ENCODE data around the gene SLC22A1.
"Not testable (repeated sequence)": the region's sequence is repeated elsewhere in the genome, so short reads cannot be mapped to it uniquely, and the experiment has no call there.

SLC22A1 gene

GRCh38 chr6:160110586-160111123 is 11.0 kb upstream of the SLC22A1 start:
- no peak for TF ChIP-seq CTCF (IDR thresholded peaks at IDR 0.05; ENCODE audit: extremely low read depth, insufficient read depth, missing control alignments)
- in situ Hi-C loops (cut with MboI; ENCODE audit: low pct_unique_long_range_greater_than_20kb, low sequenced_read_pairs, unreplicated experiment) = no loop called here

GRCh38 chr6:160111806-160112205 is 9.8 kb upstream of the SLC22A1 start:
- in situ Hi-C loops (cut with MboI; ENCODE audit: low pct_unique_long_range_greater_than_20kb, low sequenced_read_pairs, unreplicated experiment) = no loop called here
- TF ChIP-seq CTCF (IDR thresholded peaks at IDR 0.05; ENCODE audit: extremely low read depth, insufficient read depth, missing control alignments) = no peak
- no peak for DNase-seq (ENCODE audit: low spot score)

More at GRCh38 chr6:160110586-160111123, 11.0 kb upstream of the SLC22A1 start:
- DNase-seq (ENCODE audit: low spot score) = no peak

GRCh38 chr6:160112628-160113299 is 8.9 kb upstream of the SLC22A1 start:
- no peak for DNase-seq (ENCODE audit: low spot score)
- TF ChIP-seq CTCF (IDR thresholded peaks at IDR 0.05; ENCODE audit: extremely low read depth, insufficient read depth, missing control alignments) = no peak
- in situ Hi-C loops (cut with MboI; ENCODE audit: low pct_unique_long_range_greater_than_20kb, low sequenced_read_pairs, unreplicated experiment) = no loop called here

GRCh38 chr6:160114536-160114935 is 7.1 kb upstream of the SLC22A1 start:
- in situ Hi-C loops (cut with MboI; ENCODE audit: low pct_unique_long_range_greater_than_20kb, low sequenced_read_pairs, unreplicated experiment); DNase-seq (ENCODE audit: low spot score): not testable (repeated sequence)

- TF ChIP-seq CTCF (IDR thresholded peaks at IDR 0.05; ENCODE audit: extremely low read depth, insufficient read depth, missing control alignments) = no peak
- in situ Hi-C loops (cut with MboI; ENCODE audit: low pct_unique_long_range_greater_than_20kb, low sequenced_read_pairs, unreplicated experiment) = no loop called here
- no peak for DNase-seq (ENCODE audit: low spot score)
Observed at GRCh38 chr6:160115421-160115820, 6.2 kb upstream of the SLC22A1 start.

- TF ChIP-seq CTCF (IDR thresholded peaks at IDR 0.05; ENCODE audit: extremely low read depth, insufficient read depth, missing control alignments) = no peak
- DNase-seq (ENCODE audit: low spot score) = no peak
- in situ Hi-C loops (cut with MboI; ENCODE audit: low pct_unique_long_range_greater_than_20kb, low sequenced_read_pairs, unreplicated experiment) = no loop called here
Observed at GRCh38 chr6:160116411-160116810, 5.2 kb upstream of the SLC22A1 start.

- no peak for DNase-seq (ENCODE audit: low spot score)
- in situ Hi-C loops (cut with MboI; ENCODE audit: low pct_unique_long_range_greater_than_20kb, low sequenced_read_pairs, unreplicated experiment) = no loop called here
- no peak for TF ChIP-seq CTCF (IDR thresholded peaks at IDR 0.05; ENCODE audit: extremely low read depth, insufficient read depth, missing control alignments)
Observed at GRCh38 chr6:160117137-160117536, 4.5 kb upstream of the SLC22A1 start.

All from GM13977 (cell line).